GM03348 (cell line): ENCODE results near the gene ZNF385A.
A peak's percentile ranks its signal among the peaks of the same experiment; 100 is the strongest.

Source experiments
- DNase-seq: peaks from one replicate; pipeline ENCODE4 v3.0.0; 2012; ENCODE audit warnings: low spot score

ZNF385A gene

DNA sequence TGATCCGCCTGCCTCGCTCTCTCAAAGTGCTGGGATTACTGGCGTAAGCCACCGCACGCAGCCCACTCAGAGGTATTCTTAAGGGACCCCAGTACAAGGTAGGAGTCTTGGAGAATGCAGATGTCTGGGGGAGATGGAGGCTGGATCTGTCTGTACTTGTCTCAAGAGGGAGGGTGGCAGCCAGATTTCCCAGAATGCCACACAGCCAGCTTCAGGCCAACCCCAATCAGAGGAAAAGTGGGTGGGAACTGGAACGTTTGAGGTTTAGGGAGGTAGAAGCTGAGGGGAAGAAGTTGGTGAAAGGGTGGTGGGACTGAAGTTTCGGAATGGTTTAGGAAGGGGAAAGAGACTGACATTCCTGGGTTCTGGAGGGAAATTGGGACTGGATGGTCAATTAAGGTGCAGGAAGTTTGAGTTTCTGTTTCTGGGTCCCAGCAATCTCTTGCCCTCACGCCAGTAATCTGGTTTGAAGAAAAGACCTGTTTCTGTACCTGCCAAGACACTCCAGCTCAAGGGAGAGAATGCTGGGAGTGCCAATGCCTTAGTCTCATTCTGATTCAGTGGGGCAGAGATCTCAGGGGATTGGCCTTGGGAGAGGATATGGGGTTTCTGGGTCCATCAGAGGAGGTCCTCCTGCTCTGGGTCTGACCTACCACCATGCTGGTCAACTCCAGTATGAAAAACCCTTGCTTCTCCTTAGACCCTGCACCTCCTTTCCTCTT is 8.1 kb upstream of the ZNF385A start:
- DNase-seq = no peak

DNA sequence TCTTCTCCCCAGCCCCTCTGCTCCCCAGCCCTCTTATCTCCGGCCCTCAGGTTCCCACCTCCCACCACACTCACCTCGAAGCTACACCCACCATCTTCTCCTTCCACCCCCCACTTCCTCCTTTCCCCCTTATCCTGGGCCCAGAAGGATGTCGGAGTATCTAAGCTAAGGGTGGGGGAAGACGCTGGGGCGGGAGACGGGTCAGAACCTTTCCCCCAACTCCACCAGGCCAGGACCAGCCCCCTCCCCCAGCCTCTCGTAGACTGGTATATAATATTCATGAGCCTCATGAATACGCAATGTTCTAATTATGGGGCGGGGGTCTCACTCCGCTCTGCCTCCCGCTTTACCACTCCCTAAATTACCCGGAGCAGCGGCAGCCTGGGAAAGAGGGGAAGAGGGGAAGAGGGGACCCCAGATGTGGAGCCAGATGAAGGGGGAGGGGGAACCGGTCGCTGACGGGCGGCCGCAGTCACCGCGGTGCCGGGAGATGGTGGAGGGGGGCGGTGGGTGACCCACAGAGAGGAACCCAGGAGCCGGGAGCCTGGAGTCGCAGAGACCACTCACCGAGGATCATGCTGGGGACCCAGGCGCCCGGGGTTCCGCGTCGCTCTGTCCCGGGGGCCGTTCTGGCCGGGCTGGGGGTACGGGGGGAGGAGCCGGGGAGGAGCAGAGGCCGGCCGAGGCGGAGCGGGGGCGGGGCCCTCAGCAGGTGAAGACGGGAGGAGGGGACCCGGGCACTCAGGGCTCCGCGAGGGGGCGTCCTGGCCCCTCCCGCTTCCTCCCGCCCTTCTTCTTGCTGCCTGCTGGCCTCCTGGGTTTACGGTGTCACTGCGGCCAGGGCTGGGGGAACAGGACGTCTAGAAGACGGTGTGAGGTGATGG is 6.4 kb upstream of the ZNF385A start:
- DNase-seq = no peak

DNA sequence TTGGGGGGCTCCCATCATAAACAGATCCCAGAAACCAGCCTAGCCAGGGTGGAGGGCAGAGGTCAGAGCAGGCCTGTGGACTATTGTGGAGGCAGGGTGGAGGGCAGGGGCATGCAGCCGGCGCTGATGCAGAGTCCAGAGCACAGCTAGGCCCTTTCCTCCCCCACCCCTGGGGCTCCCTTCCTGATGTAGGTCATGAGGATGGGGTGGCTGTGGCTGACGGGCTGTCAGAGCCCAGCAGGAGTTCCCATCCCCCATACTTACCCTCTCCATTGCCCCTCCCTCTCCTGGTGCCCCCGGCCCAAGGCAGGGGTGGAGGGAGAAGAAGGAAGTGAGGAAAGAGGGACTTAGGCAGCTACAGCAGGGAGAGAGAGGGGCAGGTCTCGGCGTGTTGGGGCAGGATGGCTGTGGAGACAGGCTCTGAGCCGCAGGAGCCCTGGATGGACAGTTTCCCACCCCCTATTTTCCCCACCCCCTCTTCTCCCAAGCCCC is 5.7 kb upstream of the ZNF385A start:
- DNase-seq = no peak

DNA sequence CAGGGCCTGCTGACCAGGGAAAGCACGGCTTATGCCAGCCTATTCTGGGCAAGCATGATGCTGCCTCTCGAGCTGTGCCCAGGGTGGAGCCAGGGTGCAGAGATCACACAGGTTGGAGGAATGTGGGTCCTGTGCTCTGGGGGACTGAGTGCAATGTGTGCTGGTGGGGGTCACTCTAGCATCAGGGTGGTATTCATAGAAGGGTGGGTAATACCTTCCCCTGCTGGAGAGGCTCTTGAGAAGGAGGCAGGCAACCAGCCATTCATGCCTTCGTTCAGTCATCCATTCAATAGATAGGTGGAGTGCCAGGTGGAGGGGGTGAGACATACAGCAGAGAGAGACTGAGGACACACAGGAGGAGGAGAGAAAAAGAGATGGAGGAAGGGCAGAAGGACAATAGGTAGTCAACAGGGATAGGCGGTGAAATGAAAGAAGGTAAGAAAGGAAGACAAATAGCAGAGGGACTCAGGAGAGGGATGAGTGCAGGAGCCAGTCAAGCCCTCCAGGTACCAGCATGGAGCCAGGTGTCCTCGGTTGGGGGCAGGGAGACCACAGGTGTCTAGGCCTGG is 5.2 kb upstream of the ZNF385A start:
- DNase-seq = no peak

DNA sequence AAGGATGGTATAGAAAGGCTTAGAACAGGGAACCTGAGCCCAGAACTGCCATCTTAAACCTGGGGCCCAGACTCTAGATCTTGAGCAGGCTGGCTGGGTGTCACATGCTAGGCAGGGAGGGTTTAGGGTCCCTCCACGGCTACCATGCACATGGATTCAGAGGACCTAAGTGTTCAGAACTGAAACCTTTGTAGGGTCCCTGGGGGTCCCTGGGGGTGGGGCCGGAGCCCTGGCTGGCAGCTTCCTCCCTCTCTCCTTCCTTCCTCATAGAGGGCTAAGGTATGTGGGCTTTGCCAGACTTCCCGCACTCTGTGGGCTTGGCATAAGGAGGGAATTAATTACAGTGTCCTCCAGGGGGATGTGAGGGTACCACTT is 4.6 kb upstream of the ZNF385A start:
- no peak for DNase-seq

DNA sequence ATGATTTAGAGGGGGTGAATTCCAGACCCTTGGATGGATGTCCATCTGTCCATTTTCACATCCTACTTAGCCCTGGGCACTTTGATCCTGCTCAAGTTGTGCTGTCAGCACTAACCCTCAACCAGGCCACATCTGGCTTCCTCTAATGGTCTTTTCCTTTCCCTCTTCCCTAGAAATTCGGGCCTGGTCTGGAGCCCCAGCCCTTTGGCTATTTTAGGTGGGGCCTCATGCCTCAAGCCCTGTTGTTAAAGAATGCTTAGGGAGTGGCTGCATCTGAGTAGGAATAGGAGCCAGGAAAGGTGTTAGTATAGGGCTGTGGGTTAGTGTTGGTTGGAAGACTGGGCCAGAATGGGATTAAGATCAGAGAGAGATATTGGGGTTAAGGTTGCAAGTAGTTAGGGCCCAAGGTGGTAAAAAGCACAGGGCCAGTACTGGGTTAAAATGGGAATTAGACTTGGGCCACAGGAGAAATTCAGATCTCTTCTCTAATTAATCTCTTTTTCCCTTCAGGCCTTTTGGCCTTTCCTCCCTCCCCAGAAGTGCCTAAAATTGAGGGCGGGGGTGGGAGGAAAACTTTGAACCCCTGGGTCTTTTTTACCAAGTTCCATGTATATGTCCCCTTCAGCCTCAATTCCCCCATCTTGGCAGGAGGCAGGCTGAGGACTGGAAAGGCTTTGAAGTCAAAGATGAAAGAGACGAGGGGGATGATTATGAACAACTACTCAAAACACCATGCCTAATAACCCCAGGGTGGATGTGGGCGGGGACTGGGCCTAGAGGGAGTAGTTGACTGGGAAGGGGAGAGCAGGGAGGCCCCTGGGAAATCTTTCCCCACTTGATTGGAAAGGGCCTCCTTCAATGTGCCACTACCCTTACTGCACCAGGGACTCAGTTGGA is 4.0 kb upstream of the ZNF385A start:
- DNase-seq = no peak

DNA sequence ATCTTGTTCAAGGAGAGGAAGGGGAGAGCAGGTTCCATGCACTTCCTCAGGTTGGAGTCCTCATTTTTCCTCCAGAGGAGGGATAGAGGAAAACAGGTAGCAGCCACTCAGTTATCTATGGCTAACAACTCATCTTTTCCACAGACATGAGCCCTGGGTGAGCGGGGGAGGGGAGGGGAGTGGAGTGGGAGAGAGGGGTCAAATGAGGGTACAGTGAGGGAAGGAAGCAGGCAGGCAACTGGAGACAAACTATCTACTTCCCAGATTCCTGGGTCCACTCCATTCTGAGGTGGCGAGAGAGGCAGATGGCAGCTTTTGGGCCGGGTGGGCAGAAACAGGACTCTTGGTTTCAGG is 2.6 kb upstream of the ZNF385A start:
- DNase-seq = no peak

DNA sequence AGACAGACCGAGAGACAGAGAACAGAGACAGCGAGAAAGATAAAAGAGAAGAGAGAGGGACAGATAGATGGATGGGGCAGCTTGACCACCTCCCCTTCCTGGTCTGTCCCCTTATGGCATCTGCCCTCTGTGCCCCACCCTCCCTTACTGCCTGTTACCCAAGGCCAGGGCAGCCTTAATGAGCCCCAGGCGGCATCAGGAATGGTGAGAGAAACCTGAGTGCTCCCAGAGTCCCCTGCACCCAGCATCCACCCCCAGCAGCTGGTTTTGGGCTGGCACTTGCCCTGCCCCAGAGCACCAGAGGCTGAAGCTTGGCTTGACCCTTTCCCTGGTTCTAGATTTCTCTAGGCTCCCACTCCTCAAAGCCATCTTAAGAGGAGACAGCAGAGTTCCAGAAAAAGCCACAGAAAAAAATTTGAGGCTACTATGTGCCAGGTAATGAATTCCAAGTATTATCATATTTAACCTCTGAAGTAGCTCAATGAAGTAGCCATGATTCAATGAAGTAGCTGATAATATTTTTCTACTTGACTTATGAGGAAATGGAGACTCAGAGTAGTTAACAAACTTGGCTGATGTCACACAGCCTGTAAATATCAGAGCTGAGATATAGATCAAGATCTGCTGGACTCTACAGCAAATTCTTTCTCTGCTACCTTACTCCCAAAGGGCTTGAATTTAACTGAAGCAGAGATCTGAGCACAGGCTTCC is 2.0 kb upstream of the ZNF385A start:
- no peak for DNase-seq

DNA sequence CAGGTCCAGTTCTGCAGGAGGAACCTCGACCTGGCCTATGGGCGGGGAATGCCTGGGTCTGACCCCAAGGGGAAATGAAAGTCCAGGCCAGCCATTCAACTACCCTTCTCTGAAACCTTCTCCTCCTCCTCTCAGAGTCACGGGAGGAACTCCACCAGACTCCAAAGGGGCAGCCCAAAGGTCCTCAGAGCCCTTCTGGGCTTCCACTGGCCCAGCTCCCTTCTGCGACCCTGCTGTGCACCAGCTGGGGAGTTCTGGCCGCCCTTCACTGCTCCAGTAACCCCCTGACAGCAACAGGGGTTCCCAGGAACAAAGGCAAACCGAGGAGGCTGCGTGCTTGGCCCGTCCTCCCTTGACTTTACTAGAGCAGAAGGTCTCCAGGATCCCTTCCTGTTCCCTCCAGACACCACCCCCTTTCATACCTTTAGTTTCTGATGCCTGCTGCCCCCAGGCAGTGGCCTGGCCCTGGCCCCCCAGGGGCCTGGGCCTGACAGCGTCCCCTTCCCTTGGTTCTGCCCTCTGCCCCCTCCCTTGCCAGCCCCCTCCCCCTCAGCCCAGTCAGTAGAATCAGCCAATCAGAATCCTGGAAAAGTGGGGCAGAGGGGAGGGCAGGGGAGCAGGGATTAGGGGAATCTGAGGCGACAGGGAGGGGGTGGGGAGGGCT is 850 bp upstream of the ZNF385A start:
- no peak for DNase-seq

DNA sequence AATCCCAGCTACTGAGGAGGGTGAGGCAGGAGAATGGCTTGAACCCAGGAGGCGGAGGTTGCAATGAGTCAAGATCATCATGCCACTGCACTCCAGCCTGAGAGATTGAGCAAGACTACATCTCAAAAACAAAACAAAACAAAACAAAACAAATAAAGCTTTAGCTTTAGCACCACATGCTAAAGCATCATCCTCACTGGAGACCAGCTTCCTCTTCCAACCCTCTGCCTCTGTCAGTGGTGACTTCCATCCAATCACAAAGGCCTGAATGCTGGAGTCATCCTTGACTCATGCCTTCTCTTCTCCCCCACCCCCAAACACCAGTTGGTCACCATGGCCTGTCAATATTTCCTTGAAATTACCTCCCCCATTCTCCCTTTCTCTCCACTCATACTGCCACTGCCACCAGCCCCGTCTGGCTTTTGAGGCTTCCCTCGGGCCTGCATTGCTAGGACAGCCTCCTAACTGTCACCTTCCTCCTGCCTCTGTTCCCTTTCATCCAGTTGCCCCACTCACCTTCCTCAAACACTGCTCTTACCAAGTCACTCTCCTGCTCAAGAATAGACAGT is 1.4 kb downstream of the ZNF385A start:
- DNase-seq = peak; percentile 82

DNA sequence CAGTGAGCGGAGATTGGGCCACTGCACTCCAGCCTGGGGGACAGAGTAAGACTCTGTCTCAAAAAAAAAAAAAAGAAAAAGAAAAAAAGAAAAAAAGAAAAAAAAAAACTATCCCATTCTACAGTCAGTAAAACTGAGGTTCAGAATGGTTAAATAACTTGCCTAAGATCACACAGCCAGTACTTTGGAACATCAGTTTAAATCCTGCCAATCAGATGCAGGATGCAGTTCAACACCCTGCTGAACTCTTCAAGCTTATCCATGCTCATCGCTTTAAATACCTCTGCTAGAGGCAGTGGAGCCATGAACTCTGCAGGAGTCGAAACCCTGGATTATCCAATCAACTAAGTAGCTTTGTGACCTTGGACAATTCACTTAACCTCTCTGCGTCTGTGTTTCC is 3.4 kb downstream of the ZNF385A start:
- no peak for DNase-seq

DNA sequence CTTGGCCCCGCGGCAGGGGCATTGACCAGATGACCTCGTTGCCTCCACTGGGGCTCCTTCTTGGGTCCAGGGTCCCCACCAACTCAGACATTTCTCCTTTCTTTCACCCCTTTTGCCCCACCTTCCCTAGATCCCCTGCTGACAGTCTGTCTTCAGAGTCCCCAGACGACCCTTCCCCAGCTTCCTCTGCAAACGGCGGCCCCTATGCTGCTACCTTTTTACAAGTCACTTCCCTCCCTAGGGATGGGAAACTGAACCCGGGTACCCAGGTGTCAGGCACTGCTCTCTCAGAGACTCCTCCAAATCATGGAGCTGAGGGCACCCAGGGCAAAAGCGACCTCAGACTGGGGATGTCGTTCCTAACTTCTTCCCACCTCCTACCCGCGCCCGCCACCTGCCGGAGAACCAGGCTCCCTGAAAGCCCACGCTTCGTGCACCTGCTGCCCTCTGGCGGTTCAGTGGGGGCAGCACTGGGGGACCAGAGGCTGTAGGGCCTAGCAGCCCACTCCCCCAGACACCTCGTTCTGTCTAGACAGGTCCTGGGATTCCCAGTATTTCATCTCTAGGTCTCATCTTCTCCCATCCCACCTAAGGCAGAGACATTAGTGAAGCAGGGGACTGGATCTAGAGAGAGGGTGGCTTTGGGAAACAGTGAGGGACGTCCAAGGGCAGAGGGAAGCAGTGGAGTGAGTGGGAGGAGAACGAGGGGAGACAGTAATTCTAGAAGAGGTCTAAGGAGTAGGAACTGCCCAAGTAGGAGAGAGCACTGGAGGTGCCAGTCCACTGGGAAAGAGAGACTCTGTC is 4.9 kb downstream of the ZNF385A start:
- DNase-seq = peak; percentile 95

DNA sequence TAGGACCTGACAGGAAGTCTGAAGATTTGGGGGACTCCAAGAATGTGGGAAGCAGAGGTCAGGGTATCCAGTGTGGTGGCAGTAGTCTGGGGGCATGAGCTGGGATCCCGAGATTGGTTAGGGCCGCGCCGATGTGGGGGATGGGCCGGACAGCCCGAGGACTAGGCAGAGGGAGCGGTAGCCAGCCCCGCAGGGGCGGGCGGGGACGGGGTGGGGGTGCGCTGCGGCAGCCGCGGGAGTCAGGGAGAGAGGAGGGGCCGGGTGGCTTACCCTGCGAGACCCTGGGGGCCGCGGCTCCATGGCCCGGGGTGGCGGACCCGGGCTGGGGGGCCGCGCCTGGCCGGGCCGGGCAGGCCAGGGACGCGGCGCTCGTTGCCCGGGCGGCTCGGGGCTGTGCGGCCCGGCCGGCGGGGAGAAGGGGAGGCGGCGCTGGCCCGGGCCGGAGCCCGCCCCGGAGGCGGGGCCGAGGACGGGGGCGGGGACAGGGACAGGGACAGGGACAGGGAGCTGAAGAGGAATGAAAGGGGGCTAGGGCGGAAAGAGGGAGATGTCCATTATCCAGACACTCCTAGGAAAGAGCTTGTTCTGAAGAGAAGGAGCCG is 5.6 kb downstream of the ZNF385A start:
- peak; percentile 94 for DNase-seq

DNA sequence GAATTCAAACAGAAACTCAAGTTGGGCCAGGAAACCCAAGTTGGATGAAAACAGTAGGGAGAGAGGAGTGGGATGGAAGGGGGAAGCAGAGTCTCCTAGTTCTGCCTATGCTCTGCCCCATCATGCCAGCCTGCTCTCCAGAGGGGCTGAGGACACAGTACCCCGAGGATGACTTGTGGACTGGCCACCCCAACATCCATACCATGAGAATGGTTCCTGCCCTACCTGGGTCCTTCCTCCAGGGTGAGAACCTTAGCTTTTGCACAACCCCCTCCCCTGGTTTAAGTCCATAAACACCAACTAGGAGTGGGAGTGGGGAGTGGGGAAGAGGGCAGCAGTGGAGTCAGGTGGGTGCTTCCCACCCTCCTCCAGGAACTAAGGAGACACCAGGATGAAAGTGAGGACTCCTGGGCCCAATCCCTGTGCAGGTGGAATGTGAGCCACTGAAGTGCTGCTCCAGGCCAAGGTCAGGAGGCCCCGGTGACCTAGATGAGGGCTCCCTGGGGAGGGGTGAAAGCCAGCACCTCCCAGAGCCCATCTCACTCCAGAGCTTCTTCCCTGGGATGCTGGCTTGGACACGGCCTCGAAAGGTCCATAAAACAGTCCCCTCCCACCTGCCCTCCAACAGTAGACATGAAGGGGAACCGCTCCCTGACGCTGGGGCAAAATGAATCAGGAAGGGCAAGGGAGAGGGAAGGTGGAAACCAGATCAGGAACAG is 6.6 kb downstream of the ZNF385A start:
- DNase-seq = no peak

DNA sequence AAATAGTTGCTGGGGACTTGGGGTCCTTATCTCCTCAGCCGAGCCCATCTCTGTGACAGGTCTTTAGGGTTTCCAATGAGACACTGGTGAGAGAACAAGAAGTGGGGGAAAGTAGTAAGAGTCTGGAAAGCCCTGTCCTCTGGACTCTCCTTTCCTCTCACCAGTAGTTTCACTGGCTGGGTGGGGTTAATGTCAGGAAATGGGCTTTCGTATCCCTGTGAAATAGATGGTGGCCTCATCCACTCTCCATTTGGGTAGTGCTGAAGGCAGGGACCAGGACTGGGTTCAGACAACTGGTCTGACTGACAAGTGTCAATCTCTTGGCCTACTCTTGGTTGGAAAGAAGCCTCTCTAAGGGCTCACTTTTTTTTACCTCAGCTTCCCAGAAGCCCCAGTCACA is 7.5 kb downstream of the ZNF385A start:
- no peak for DNase-seq

DNA sequence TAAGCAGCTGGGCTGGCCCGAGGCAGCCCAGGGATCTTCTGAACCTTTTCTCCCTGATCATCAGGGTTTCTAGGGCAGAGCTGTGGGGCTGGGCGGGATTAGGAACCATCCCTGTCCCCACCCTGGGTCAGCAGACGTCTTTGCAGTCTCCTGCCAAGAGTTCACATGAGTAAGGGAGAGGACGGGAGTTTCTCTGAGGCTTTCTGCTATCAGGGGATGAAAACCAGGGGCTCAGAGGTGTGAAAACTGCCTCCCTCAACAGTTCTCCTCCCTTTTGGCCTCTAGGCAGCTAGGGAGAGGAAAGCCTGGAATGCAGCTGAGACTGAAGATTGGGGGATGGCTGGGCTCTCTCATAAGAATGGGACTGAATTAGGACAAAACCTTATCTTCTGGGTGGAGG is 7.9 kb downstream of the ZNF385A start:
- DNase-seq = no peak

DNA sequence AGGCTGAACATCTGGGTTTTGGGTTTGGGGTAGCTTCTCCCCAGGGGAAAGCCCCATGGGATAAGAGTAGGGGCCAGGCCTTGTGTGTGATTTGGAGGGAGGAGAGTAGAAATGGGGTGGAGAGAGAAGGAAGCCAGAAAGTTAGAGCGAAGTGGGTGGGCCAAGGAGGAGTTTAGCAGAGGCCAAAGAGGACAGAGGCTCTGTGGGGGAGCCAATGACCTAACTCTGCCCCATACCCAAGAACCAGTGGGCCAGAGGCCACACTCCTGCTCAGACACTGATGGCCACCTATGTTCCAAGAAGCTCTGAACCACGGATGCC is 9.3 kb downstream of the ZNF385A start:
- DNase-seq = no peak

DNA sequence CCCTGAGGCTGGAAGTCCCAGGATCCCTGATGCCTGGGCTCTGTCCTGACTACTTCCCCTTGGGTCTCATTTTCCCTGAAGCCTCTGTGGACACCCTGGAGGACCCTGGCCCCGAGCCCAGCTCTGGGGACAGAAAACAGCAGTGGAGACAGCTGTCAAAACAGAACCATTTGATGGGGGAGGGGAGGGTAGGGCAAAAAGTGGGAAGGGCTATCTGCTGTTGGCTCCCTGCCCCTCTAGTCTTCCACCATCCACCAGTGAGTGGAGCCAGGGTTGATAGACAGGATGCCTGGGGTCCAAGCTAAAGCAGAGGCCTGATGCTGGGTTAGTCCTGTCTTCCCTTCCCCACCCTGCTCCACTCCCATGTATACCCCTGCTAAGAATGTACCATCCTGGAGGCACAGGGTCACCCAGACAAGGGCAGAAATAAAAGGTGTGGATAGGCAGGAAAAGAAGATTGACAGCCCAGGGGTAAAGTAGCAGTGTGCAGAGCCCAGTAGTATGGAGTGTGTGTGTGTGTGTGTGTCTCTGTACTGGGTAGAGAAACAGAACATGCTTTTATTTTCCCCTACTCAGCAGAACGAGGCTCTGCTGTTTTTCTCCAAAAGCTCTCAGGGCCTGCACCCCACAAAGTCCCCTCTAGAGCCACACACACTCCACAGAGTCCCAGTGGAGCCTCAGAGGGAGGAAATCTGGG is 9.8 kb downstream of the ZNF385A start:
- DNase-seq = no peak
